GM06990 (cell line): Measurements from ENCODE around the gene PPID.
"Not testable (repeated sequence)": the region's sequence is repeated elsewhere in the genome, so short reads cannot be mapped to it uniquely, and the experiment has no call there.

ENCODE experiments used
- DNase-seq: peaks from one replicate; pipeline ENCODE4 v3.0.0-alpha.2; 2011; ENCODE audit not compliant: insufficient read length; ENCODE audit errors: extremely low read depth
- H3K27me3 ChIP-seq: replicated peaks from 2 replicates; pipeline ENCODE4 v1.6.0; 2011; ENCODE audit warnings: low read length; ENCODE audit not compliant: control insufficient read depth, insufficient read depth
- H3K36me3 ChIP-seq: 2 replicates; pipeline ENCODE4 v1.5.1; 2011; ENCODE audit warnings: low read length; ENCODE audit not compliant: control insufficient read depth, insufficient read depth
- H3K4me3 ChIP-seq: replicated peaks from 2 replicates; pipeline ENCODE4 v1.5.1; 2011; ENCODE audit warnings: low read depth, mild to moderate bottlenecking, control low read depth, low read length
- TF ChIP-seq, protein P1 (sequence below): IDR thresholded peaks from 2 replicates; pipeline ENCODE4 v1.5.1; 2011; ENCODE audit warnings: low read length, control low read depth, mild to moderate bottlenecking, inconsistent platforms; ENCODE audit not compliant: insufficient read depth, poor library complexity, severe bottlenecking

The PPID gene

DNA sequence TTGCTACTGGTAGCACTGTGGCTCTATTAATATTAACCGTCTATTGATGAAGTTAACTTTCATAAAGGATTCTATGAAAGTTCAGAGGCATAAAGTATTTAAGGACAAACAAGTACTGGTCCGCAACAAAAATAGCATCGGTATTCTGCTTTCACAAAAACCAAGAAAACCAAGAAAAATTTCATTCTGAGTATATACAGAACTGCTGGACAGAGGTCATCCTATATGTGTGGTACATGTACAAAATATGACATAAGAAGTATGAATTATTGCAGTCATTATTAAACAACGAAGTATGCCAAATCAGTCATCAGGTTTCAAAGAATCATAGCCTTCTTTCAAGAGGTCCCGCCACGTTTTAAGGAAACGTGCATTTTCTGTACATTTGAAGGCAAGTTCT, 53.9 kb downstream of the PPID start:
- no peak overlapping the region for H3K4me3 ChIP-seq
- no peaks in the 10 kb centered on the region; the same call in 1 of the 2 replicates for H3K36me3 ChIP-seq
- no peak for DNase-seq
- TF ChIP-seq, protein P1, sequence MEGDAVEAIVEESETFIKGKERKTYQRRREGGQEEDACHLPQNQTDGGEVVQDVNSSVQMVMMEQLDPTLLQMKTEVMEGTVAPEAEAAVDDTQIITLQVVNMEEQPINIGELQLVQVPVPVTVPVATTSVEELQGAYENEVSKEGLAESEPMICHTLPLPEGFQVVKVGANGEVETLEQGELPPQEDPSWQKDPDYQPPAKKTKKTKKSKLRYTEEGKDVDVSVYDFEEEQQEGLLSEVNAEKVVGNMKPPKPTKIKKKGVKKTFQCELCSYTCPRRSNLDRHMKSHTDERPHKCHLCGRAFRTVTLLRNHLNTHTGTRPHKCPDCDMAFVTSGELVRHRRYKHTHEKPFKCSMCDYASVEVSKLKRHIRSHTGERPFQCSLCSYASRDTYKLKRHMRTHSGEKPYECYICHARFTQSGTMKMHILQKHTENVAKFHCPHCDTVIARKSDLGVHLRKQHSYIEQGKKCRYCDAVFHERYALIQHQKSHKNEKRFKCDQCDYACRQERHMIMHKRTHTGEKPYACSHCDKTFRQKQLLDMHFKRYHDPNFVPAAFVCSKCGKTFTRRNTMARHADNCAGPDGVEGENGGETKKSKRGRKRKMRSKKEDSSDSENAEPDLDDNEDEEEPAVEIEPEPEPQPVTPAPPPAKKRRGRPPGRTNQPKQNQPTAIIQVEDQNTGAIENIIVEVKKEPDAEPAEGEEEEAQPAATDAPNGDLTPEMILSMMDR: no peak
- no peaks in the 10 kb centered on the region for H3K27me3 ChIP-seq

DNA sequence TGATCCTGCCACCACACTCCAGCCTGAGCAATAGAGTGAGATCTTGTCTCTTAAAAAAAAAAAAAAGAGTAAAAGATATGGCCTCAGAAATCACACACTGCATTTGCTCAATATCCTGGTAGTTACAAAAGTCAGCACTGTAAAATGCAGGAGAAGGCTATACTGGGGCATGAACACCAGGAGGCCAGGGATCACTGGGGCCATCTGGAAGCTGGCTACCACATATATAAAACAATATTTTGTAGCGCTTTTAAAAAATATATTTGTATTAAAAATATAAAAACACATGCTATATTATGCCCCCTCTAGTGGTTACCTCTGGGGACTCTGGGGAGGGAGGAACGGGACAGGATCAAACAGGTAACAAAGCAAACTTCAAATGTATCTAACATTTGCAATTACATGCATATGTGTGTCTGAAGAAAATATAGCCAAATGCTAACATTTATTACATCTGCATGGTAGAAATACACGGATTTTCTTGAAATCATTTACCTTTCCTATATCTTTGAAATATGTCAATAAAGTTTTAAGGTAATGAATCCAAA, 55.5 kb downstream of the PPID start:
- no peaks in the 10 kb centered on the region for H3K27me3 ChIP-seq
- no peak overlapping the region for H3K4me3 ChIP-seq
- no peak for DNase-seq
- TF ChIP-seq, protein P1: peak; percentile 76
- no peaks in the 10 kb centered on the region; the same call in 1 of the 2 replicates for H3K36me3 ChIP-seq

DNA sequence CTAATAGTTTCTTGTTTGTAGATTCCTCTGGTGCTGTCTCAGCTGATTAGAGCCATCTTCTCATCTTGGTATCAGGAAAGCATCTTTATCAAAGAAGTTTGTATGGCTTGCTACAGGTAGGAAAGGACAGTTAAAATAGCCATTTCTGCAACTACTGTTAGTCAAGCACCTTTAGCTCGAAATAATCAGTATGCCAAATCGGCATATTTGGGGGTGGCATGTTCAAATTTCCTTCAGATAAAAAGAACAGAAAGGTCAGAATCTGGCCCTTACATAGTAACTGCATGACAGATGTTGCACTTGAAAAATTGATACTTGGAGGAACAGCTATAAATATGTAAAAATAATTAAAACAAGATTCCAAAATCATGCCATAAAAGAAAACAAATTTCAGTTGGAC, 56.3 kb downstream of the PPID start:
- no peak for DNase-seq
- H3K36me3 ChIP-seq: no peaks in the 10 kb centered on the region; the same call in 1 of the 2 replicates
- no peak overlapping the region for H3K4me3 ChIP-seq
- TF ChIP-seq, protein P1: no peak
- H3K27me3 ChIP-seq: no peaks in the 10 kb centered on the region

DNA sequence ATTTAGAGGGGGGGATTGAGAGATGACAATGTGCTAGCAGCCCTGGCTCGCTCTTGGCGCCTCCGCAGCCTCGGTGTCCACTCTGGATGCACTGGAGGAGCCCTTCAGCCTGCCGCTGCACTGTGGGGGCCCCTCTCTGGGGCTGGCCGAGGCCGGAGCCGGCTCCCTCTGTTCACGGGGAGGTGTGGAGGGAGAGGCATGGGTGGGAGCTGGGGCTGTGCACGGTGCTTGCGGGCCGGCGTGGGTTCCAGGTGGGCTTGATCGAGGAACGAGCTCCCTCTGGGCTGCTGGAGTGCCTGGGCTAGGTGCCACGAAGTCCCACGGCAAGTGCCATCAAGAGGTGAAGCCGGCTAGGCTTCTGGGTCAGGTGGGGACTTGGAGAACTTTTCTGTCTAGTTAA, 58.4 kb downstream of the PPID start:
- no peak overlapping the region for H3K4me3 ChIP-seq
- H3K27me3 ChIP-seq: no peaks in the 10 kb centered on the region
- DNase-seq: no peak
- H3K36me3 ChIP-seq: no peaks in the 10 kb centered on the region; the same call in 1 of the 2 replicates
- TF ChIP-seq, protein P1: no peak

DNA sequence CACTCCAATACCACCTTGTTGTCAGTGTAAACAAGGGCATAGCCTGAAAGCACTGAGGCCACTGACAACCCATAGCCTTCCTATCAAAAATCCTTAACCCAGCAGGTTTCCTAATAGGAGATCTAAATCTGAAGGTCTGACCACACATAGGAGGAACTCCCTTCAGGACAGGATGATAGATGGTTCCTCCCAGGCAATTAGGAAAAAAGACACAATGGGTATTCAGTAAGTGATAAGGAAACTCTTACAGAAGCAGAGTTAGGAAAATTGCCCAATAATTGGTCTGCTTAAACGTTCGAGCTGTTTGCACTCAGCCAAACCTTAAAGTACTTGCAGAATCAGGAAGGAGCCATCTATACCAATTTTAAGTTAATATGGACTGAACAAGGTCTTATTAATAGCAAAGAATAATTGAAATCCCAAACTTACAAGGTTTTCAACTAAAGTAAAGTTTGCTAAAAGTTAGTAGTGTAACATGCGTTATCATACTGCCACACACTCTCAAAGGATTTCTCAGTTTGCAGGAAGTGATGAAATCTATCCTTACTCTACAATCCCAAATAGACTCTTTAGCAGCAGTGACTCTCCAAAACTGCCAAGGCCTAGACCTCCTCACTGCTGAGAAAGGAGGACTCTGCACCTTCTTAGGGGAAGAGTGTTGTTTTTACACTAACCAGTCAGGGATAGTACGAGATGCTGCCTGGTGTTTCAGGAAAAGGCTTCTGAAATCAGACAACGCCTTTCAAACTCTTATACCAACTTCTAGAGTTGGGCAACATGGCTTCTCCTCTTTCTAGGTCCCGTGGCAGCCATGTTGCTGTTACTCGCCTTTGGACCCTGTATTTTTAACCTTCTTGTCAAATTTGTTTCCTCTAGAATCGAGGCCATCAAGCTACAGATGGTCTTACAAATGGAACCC, 59.2 kb downstream of the PPID start:
- DNase-seq, H3K36me3 ChIP-seq, H3K27me3 ChIP-seq, H3K4me3 ChIP-seq: not testable (repeated sequence)

DNA sequence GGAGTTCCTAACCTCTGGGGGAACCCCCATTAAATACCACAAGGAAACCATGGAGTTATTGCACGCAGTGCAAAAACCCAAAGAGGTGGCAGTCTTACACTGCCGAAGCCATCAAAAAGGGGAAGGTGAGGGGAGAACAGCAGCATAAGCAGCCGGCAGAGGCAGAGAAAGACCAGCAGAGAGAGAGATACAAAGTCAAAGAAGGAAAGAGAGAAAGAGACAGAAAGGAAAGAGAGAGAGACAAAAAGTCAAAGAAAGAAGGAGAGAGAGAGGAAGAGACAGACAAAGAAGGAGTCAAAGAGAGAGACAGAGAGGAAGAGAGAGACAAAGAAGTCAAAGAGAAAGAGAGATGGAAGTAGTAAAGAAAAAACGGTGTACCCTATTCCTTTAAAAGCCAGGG, 59.9 kb downstream of the PPID start:
- H3K36me3 ChIP-seq, DNase-seq, H3K27me3 ChIP-seq, H3K4me3 ChIP-seq: not testable (repeated sequence)
